Breast epithelium (tissue), 3 donors: ENCODE results near the gene GPLD1.

Experiments used
- CTCF ChIP-seq, 3 donors: fragments of 450-650 bp; IDR thresholded peaks; one replicate each; pipeline ENCODE4 v1.5.1; 2016 to 2017; ENCODE audit warnings: antibody characterized with exemption in 3 of 3, mild to moderate bottlenecking in 3 of 3, moderate library complexity in 3 of 3
- POLR2A ChIP-seq: fragments of 450-650 bp; IDR thresholded peaks from one replicate; pipeline ENCODE4 v1.6.1; 2016; ENCODE audit warnings: antibody characterized with exemption, mild to moderate bottlenecking, moderate library complexity
- POLR2AphosphoS5 ChIP-seq, 3 donors: sonication (generic); formaldehyde crosslinking; IDR thresholded peaks; one replicate each; pipeline ENCODE4 v1.6.1; 2017; ENCODE audit warnings: antibody characterized with exemption in 3 of 3

GRCh38 chr6:24486065-24486464 lies 3.3 kb downstream of the GPLD1 start:
- no peak for TF ChIP-seq CTCF (IDR thresholded peaks at IDR 0.05)
- TF ChIP-seq POLR2A: no peak
- TF ChIP-seq POLR2AphosphoS5 (IDR thresholded peaks at IDR 0.05): no peak
